Breast epithelium (tissue), 4 donors: ENCODE data around the gene GNL1. TPM values are rescaled to one million over a fixed set of nuclear protein-coding genes. Genes with fewer than 3 reads are reported as not detected.

ENCODE experiments used
- DNase-seq, 2 donors: peaks; one replicate each; pipeline ENCODE4 v3.0.0-alpha.2; 2019; ENCODE audit warnings: low spot score in 2 of 2
- H3K27ac ChIP-seq, 2 donors: fragments of 200-600 bp; sonication (generic) in 1 of 2; one replicate each; pipeline ENCODE4 v1.5.1; 2016 to 2019; ENCODE audit warnings: mild to moderate bottlenecking in 1 of 2
- H3K27me3 ChIP-seq, 2 donors: fragments of 200-600 bp; sonication (generic) in 1 of 2; one replicate each; pipeline versions ENCODE4 v1.5.1 to v1.6.0; 2017 to 2019; ENCODE audit warnings: control low read depth in 1 of 2, mild to moderate bottlenecking in 1 of 2
- H3K36me3 ChIP-seq: fragments of 200-600 bp; one replicate; pipeline ENCODE4 v1.5.1; 2019
- H3K4me1 ChIP-seq, 2 donors: fragments of 200-600 bp; sonication (generic); one replicate each; pipeline ENCODE4 v1.5.1; 2016 to 2019; ENCODE audit warnings: control low read depth in 1 of 2
- H3K4me3 ChIP-seq, 3 donors: fragments of 200-600 bp; sonication (generic); 1 replicate in 2 of 3; 2 replicates in 1 of 3; pipeline ENCODE4 v1.5.1; 2016 to 2019; ENCODE audit warnings: mild to moderate bottlenecking in 3 of 3, moderate library complexity in 2 of 3
- H3K9me3 ChIP-seq, 2 donors: fragments of 200-600 bp; sonication (generic) in 1 of 2; one replicate each; pipeline ENCODE4 v1.5.1; 2016 to 2019; ENCODE audit warnings: control low read depth in 1 of 2
- CTCF ChIP-seq, 3 donors: fragments of 450-650 bp; IDR thresholded peaks; one replicate each; pipeline ENCODE4 v1.5.1; 2016 to 2017; ENCODE audit warnings: antibody characterized with exemption in 3 of 3, mild to moderate bottlenecking in 3 of 3, moderate library complexity in 3 of 3
- POLR2A ChIP-seq: fragments of 450-650 bp; IDR thresholded peaks from one replicate; pipeline ENCODE4 v1.6.1; 2016; ENCODE audit warnings: antibody characterized with exemption, mild to moderate bottlenecking, moderate library complexity
- POLR2AphosphoS5 ChIP-seq, 3 donors: sonication (generic); formaldehyde crosslinking; IDR thresholded peaks; one replicate each; pipeline ENCODE4 v1.6.1; 2017; ENCODE audit warnings: antibody characterized with exemption in 3 of 3
- intact Hi-C: fragments of 100-400 bp; cut with DNase I; formaldehyde crosslinking; loops from one replicate; pipeline ENCODE4 v1.15.1; 2023; ENCODE audit warnings: low total_unique reads
- total RNA-seq, 3 donors: library from RNA; depleted of rRNA; stranded (reverse); fragments of >200 nt; gene quantifications; one replicate each; pipeline ENCODE4 v1.1.0, GENCODE V29; 2016

The GNL1 gene
- total RNA-seq, 3 donors from 2014 or later: 39.7 to 51.2 (median 47.5) TPM

GRCh38 chr6:30562470-30563425 is 6.5 kb upstream of the GNL1 start:
- H3K4me3 ChIP-seq: no peak overlapping the region
- no peaks in the 10 kb centered on the region for H3K9me3 ChIP-seq
- TF ChIP-seq POLR2AphosphoS5 (IDR thresholded peaks at IDR 0.05) (no peak), CTCF (IDR thresholded peaks at IDR 0.05) (no peak), POLR2A (no peak)
- no peak overlapping the region for H3K27ac ChIP-seq
- no peaks in the 10 kb centered on the region for H3K36me3 ChIP-seq
- H3K27me3 ChIP-seq: no peaks in the 10 kb centered on the region
- DNase-seq: no peak
- intact Hi-C loops: no loop called here
- peaks cover 4 to 6% of the 10 kb centered on the region in 2 donors for H3K4me1 ChIP-seq

- H3K4me3 ChIP-seq: no peak overlapping the region
- peaks cover 4 to 8% of the 10 kb centered on the region in 2 donors for H3K4me1 ChIP-seq
- TF ChIP-seq POLR2AphosphoS5 (IDR thresholded peaks at IDR 0.05) (no peak), CTCF (IDR thresholded peaks at IDR 0.05) (no peak), POLR2A (no peak)
Observed at GRCh38 chr6:30560930-30561329, 4.6 kb upstream of the GNL1 start.

GRCh38 chr6:30557683-30557981 is 1.3 kb upstream of the GNL1 start:
- no peaks in the 10 kb centered on the region for H3K36me3 ChIP-seq
- DNase-seq: no peak
- no peaks in the 10 kb centered on the region for H3K27me3 ChIP-seq
- H3K27ac ChIP-seq: peak overlapping the region; percentile 97 to 100
- intact Hi-C loops: loop anchor here (5.0 kb wide), 1 partner anchor 165 kb away; the partner anchor contains the start of gene TUBB
- TF ChIP-seq POLR2AphosphoS5 (IDR thresholded peaks at IDR 0.05): no peak
- TF ChIP-seq CTCF (IDR thresholded peaks at IDR 0.05): no peak
- no peak for TF ChIP-seq POLR2A
- H3K4me3 ChIP-seq: peak overlapping the region; percentile 72 to 98 (median 91)
- H3K9me3 ChIP-seq: no peaks in the 10 kb centered on the region
- peaks cover 4 to 15% of the 10 kb centered on the region in 2 donors for H3K4me1 ChIP-seq

More at GRCh38 chr6:30560930-30561329, 4.6 kb upstream of the GNL1 start:
- intact Hi-C loops: no loop called here
- H3K36me3 ChIP-seq: no peaks in the 10 kb centered on the region
- no peak for DNase-seq
- H3K9me3 ChIP-seq: no peaks in the 10 kb centered on the region
- H3K27me3 ChIP-seq: no peaks in the 10 kb centered on the region
- H3K27ac ChIP-seq: no peak overlapping the region

- peak; percentile 80 to 87 for DNase-seq
- peaks cover 4 to 15% of the 10 kb centered on the region in 2 donors for H3K4me1 ChIP-seq
- peak within 1 kb of the TSS; percentile 72 to 98 (median 91) for H3K4me3 ChIP-seq
- intact Hi-C loops: loop anchor here (5.0 kb wide), 1 partner anchor 165 kb away; the partner anchor contains the start of gene TUBB
- H3K27ac ChIP-seq: peak within 1 kb of the TSS; percentile 97 to 100
- H3K27me3 ChIP-seq: no peaks in the 10 kb centered on the region
- no peaks in the 10 kb centered on the region for H3K9me3 ChIP-seq
- H3K36me3 ChIP-seq: no peaks in the 10 kb centered on the region
- TF ChIP-seq CTCF (IDR thresholded peaks at IDR 0.05) (no peak), POLR2AphosphoS5 (IDR thresholded peaks at IDR 0.05) (peak; percentile 77 to 91 (median 80)), POLR2A (peak; percentile 29)
Observed at GRCh38 chr6:30556906-30557682, 805 bp upstream of the GNL1 start, which contains the start of gene PRR3. Gene PRR3, plus strand, starts transcription at chr6:30557295. Its CDS starts 50 bp downstream, at chr6:30557345.
